ENCODE measurements around the gene BCL11A.

DNA sequence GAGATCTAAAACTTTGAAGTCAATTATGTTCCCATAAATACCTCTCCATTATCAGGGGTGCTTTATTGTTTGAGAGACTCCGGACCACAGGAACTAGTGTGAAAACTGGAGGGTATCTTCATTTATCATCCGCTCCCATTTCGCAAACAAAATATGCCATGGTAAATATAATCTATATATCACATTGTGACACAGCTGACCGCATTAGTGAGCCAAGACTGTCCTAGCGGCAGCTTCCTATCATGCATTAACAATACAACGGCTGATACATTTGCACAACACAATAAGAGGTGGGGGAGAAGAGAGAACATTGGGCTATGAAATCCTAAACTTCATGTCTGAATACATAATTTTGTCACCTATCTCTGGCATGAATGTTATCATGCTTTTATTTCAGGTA, 29.5 kb downstream of the BCL11A start:
- TF ChIP-seq EZH2 (IDR thresholded peaks at IDR 0.05; ENCODE audit: insufficient read depth, poor library complexity, severe bottlenecking) (no peak), EZH2phosphoT487 (IDR thresholded peaks at IDR 0.05; ENCODE audit: insufficient read depth, low read depth) (no peak)

All from GM23248 (cell line).